ENCODE results near the gene CHTOP.
"Not testable (repeated sequence)": the region's sequence is repeated elsewhere in the genome, so short reads cannot be mapped to it uniquely, and the experiment has no call there.

The CHTOP gene, protein sequence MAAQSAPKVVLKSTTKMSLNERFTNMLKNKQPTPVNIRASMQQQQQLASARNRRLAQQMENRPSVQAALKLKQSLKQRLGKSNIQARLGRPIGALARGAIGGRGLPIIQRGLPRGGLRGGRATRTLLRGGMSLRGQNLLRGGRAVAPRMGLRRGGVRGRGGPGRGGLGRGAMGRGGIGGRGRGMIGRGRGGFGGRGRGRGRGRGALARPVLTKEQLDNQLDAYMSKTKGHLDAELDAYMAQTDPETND

DNA sequence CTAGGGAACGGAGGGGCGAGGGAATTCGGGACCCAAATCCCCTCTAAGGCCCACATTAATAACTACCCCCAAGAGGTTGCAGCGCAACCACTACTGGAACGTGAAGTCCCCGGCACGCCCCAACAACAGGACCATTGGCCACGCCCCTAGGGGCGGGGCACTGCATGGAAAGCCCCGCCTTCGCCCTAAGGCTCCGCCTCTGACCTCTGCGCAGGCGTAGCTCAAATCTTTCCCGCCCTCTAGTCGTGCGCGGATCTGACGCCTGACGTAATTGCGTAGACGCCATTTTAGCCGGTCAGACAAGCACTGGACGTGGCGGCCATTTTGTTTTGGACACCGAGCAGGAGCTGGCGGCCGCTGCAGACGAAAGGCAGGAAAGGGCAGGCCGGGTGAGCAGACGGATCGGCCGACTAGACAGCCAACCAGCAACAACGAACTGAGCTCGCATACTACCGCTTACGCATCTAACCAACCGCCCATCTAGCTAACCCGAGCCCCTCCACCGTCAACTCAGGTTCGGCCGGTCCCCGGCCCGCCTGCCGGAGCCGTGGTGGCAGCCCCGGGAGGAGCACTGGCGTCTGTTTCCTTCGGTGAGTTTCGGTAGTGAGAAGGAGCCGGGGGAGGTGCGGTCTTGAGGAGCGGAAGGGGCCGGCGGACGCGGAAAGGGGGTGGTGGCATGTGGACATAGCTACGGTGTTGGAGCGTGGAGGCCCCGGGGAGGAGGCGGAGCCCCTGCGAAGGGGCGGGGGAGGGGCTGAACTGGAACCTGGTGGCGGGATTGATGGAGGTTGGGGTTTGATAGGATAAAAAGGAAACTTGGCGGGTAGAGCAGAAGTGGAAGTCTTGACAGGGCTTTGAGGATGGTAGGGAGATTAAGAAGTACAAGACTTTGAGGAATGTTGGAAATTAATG lies at the start of gene CHTOP:
CHTOP (plus strand) TSS at position 313 of the 912 bp plus-strand sequence. CDS start 2,523 bp downstream, outside the sequence.
- in situ Hi-C loops (cut with HindIII; ENCODE audit: low sequenced_read_pairs): no loop called here

GRCh38 chr1:153585006-153585405 lies 48.9 kb upstream of the CHTOP start:
- in situ Hi-C loops (cut with HindIII; ENCODE audit: low sequenced_read_pairs): no loop called here

GRCh38 chr1:153586347-153586746 lies 47.5 kb upstream of the CHTOP start:
- in situ Hi-C loops (cut with HindIII; ENCODE audit: low sequenced_read_pairs): no loop called here

DNA sequence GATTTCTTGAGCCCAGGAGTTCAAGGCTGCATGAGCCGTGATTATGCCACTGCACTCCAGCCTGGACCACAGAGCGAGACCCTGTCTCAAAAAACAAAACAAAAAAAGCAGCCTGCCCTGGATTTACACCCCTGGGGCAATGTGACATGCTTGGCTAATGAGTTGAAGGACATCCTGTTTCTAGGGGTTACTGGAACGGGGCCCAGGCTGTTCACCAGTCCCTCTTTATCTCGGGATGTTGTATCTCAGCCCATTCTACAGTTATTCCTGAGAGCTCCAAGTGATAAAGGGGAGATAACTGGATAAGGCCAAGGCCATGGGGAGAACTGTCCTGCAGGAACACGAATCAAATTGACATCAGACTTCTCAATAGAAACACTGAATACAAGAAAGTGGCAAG lies 46.6 kb upstream of the CHTOP start:
- in situ Hi-C loops (cut with HindIII; ENCODE audit: low sequenced_read_pairs): no loop called here

DNA sequence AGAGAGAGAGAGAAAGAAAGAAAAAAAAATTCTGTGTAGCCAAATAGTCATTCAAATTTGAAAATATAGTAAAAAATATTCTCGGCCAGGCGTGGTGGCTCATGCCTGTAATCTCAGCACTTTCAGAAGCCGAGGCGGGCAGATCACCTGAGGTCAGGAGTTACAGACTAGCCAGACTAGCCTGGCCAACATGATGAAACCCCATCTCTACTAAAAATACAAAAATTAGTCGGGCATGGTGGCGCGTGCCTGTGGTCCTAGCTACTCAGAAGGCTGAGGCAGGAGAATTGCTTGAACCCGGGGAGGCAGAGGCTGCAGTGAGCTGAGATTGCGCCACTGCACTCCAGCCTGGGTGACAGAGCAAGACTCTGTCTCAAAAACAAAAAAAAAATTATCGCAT lies 45.8 kb upstream of the CHTOP start:
- in situ Hi-C loops (cut with HindIII; ENCODE audit: low sequenced_read_pairs): not testable (repeated sequence)

GRCh38 chr1:153588482-153588881 lies 45.4 kb upstream of the CHTOP start:
- in situ Hi-C loops (cut with HindIII; ENCODE audit: low sequenced_read_pairs): no loop called here

DNA sequence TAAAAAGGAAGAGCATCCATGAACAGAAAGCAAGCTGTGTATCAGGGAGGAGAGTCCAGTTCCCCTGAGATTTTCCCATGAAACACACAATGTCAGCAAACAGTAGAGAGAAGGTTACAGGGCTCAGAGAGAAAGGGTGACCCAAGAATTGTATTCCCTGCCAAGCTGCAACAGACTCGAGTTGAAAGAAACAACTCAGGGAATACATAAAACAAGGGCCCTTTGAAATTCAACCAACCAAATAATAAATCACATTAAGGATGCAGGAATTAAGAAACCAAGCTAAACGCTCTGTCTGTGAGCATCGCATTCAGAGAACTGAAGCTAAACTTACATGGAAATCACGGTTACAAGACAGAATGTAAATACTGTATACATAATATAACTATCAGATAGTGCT lies 41.1 kb upstream of the CHTOP start:
- in situ Hi-C loops (cut with HindIII; ENCODE audit: low sequenced_read_pairs): no loop called here

GRCh38 chr1:153597206-153597605 lies 36.7 kb upstream of the CHTOP start:
- in situ Hi-C loops (cut with HindIII; ENCODE audit: low sequenced_read_pairs): no loop called here

DNA sequence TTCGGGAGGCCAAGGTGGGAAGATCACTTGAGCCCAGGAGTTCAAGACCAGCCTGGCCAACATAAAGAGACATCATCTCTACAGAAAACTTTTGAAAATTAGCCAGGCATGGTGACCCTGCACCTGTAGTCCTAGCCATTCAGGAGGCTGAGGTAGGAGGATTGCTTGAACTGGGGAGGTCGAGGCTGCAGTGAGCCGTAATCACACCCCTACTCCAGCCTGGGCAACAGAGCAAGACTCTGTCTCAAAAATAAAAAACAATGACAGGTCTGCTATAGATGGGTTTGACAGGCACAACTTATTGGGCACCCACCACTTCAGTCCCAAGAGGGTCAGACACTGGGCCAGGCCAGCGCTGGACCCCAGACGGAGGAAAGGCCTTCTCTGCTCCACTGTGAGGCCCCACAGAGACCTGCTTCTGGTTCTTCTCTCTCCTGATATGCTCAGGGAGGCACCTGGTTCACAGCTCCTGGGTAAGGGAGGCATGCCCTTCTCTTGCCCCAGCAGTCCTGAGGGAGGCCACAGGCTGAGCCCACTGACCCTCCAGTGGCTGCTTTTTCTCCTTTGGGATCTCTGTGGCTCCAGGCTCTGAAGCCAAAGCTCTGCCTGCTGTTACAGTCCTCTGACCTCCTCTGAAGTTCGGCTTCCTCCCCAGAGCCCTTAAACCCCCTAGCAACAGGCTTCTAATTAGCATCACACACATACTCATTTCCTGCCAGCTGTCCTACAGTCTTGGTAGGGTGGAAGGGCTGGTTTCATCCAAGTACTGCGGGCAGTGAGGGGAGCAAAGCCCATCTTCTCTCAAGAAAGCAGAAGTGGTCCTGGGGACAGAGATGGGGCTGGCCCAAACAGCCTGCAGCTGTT lies 35.3 kb upstream of the CHTOP start:
- in situ Hi-C loops (cut with HindIII; ENCODE audit: low sequenced_read_pairs): no loop called here

- in situ Hi-C loops (cut with HindIII; ENCODE audit: low sequenced_read_pairs): no loop called here
Measured at GRCh38 chr1:153599847-153600246, 34.0 kb upstream of the CHTOP start.

- in situ Hi-C loops (cut with HindIII; ENCODE audit: low sequenced_read_pairs): no loop called here
Measured at GRCh38 chr1:153602749-153603148, 31.1 kb upstream of the CHTOP start.

DNA sequence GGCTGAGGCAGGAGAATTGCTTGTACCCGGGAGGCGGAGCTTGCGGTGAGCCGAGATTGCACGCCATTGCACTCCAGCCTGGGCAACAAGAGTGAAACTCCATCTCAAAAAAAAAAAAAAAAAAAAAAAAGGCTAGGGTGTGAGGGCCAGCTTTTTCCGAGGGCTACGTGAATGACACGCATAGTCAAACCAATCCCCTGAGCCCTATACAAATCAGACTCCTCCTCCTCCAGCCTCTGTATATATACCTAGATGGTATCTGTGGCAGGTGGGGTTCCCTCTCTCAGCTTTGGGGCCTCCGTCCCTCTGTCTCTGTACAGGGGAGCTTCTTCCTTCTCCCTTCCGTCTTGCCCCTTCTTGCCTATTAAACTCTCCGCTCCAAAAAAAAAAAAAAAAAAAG lies 27.7 kb upstream of the CHTOP start:
- in situ Hi-C loops (cut with HindIII; ENCODE audit: low sequenced_read_pairs): no loop called here

- in situ Hi-C loops (cut with HindIII; ENCODE audit: low sequenced_read_pairs): no loop called here
Measured at GRCh38 chr1:153607381-153607780, 26.5 kb upstream of the CHTOP start.

DNA sequence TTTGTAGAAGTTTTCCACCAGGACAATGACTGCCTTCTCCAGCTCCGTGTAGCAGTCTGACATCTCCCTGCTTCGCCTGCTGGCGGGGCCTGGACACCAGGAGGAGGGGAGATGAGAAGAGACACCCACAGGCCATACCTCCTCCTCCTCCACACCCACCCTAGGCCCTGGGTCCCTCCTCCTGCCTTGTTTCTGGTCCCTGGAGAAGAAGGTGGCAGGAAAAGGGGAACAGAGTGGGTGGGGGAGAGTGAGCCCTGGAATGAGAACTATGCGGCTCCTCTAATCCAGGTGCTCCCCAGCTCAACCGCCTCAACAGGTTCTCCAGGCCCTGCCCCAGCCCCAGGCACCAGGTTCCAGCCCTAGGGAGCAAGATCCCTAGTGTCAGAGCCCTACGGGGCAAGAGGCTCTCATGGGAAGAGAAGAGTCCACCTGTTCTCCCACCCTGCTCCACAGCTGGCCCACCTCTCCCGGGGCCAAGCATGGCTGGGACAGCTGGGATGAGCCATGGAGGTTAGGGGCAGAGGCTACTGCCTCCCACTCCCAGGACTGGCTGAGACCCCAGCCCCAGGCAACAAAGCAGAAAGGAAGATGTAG lies 25.7 kb upstream of the CHTOP start:
- in situ Hi-C loops (cut with HindIII; ENCODE audit: low sequenced_read_pairs): no loop called here

- in situ Hi-C loops (cut with HindIII; ENCODE audit: low sequenced_read_pairs): no loop called here
Measured at GRCh38 chr1:153608742-153609584, 24.9 kb upstream of the CHTOP start.

DNA sequence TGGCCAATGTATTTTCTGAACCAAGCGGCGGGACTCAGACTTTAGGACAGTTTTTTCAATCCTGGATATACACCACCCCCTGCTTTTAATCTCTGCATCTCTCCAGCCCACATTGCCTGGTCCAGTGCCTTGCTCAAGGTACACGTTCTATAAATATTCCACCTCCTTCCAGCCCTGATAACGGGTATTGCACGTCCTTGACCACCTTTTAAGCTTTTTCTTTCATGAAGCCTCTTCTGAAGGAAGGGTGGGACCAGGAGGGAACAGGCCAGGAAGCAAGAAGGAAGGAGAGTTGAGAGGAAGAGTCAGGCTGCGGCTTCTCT lies 24.3 kb upstream of the CHTOP start:
- in situ Hi-C loops (cut with HindIII; ENCODE audit: low sequenced_read_pairs): no loop called here

GRCh38 chr1:153610334-153610733 lies 23.5 kb upstream of the CHTOP start:
- in situ Hi-C loops (cut with HindIII; ENCODE audit: low sequenced_read_pairs): no loop called here

DNA sequence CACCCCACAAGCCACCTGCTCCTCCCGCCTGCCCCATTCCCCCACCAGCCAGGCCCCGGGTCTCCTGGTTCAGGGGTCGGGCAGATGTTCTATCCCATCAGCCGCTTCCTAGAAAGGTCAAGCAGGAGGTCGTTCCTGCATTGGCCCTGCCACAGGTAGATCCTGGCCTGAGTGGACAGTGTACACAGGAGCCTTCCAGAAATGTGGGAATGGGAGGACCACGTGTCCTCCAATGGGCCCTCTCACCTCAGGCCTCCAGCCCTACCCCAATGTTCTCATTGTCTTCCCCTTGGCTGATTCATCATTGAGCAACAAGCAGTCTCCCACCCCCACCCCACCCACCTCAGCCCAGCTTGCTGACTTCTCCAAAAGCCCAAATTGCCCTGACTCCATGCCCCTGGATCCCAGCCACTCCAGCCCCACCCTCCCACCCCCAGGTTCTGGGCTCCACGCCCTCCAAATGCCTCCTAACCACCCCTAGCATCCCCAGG lies 23.0 kb upstream of the CHTOP start:
- in situ Hi-C loops (cut with HindIII; ENCODE audit: low sequenced_read_pairs): no loop called here

GRCh38 chr1:153611356-153611755 lies 22.5 kb upstream of the CHTOP start:
- in situ Hi-C loops (cut with HindIII; ENCODE audit: low sequenced_read_pairs): no loop called here

Data from DLD1 (cell line).